Measurements from ENCODE around the gene PHACTR3. TPM values are rescaled to one million over a fixed set of nuclear protein-coding genes. Genes with fewer than 3 reads are reported as not detected.

PHACTR3 gene
- total RNA-seq, 1 experiment from 2014 or later, result not detected

GRCh38 chr20:59564943-59565342 is 39.4 kb upstream of the PHACTR3 start:
- no peak overlapping the region for H3K4me3 Mint-ChIP-seq
- no peak overlapping the region for H3K56ac ChIP-seq (ENCODE audit: insufficient read length, low read depth, low read length)
- no peak overlapping the region for H4K91ac ChIP-seq (ENCODE audit: insufficient read length, low read depth, low read length)
- H3K79me2 ChIP-seq (ENCODE audit: insufficient read depth, low read length), result no peaks in the 10 kb centered on the region
- no peaks in the 10 kb centered on the region for H3K9me3 ChIP-seq (ENCODE audit: control insufficient read depth, low read depth, low read length)
- H2AFZ ChIP-seq (ENCODE audit: low read length), result no peak overlapping the region
- TF ChIP-seq CTCF (conservative IDR thresholded peaks at IDR 0.05), result no peak
- H3K27me3 Mint-ChIP-seq (ENCODE audit: low read depth), result peaks cover 24% of the 10 kb centered on the region
- H4K5ac ChIP-seq (ENCODE audit: insufficient read length, low read depth, low read length), result no peak overlapping the region
- H2AK5ac ChIP-seq (ENCODE audit: insufficient read length, low read length), result no peak overlapping the region
- no peaks in the 10 kb centered on the region for H4K20me1 ChIP-seq (ENCODE audit: control insufficient read depth, insufficient read depth, insufficient read length)
- peaks cover 0 to 26% of the 10 kb centered on the region in 2 experiments; a peak in 2 of 5 replicates for H3K9me3 Mint-ChIP-seq
- no CpG with 5 or more reads among the region's 1 CpG for WGBS (ENCODE audit: extremely low coverage, insufficient read length, low lambda C conversion rate)
- H2BK5ac ChIP-seq (ENCODE audit: insufficient read length, low read length), result no peak overlapping the region
- H3K9ac ChIP-seq (ENCODE audit: extremely low read depth, insufficient read length, low read length), result no peak overlapping the region
- H3K27me3 ChIP-seq (ENCODE audit: insufficient read depth, low read length), result peaks cover 2% of the 10 kb centered on the region; the same call in 1 of the 2 replicates
- no peak overlapping the region for H3K18ac ChIP-seq (ENCODE audit: insufficient read length, low read depth, low read length)
- no peaks in the 10 kb centered on the region for H3K79me1 ChIP-seq (ENCODE audit: insufficient read depth, low read depth, low read length, poor library complexity, severe bottlenecking)
- H3K4me2 ChIP-seq (ENCODE audit: insufficient read depth, insufficient read length, low read length), result no peak overlapping the region
- H2BK15ac ChIP-seq (ENCODE audit: low read depth, low read length), result no peak overlapping the region
- H3K27ac ChIP-seq (ENCODE audit: insufficient read length, low read depth, low read length), result no peak overlapping the region
- no peaks in the 10 kb centered on the region for H3K23me2 ChIP-seq (ENCODE audit: insufficient read length, low read depth, low read length, poor library complexity, severe bottlenecking)
- H3K36me3 Mint-ChIP-seq (ENCODE audit: insufficient read depth in 1 of 3, low read depth in 3 of 3), result no peaks in the 10 kb centered on the region
- H2BK20ac ChIP-seq (ENCODE audit: low read depth, low read length, poor library complexity, severe bottlenecking), result no peak overlapping the region
- no peak overlapping the region for H3T11ph ChIP-seq (ENCODE audit: low read length)
- no peak overlapping the region for H2BK120ac ChIP-seq (ENCODE audit: low read depth, low read length, poor library complexity, severe bottlenecking)
- no peak overlapping the region for H2BK12ac ChIP-seq (ENCODE audit: insufficient read length, low read depth, low read length)
- no peak overlapping the region for H4K8ac ChIP-seq (replicated peaks; ENCODE audit: insufficient read length, low read depth, low read length)
- peaks cover 0 to 5% of the 10 kb centered on the region in 2 experiments; a peak in 2 of 4 replicates for H3K4me1 Mint-ChIP-seq
- no peak overlapping the region for H3K23ac ChIP-seq (ENCODE audit: insufficient read length, low read depth, low read length)
- no peak overlapping the region for H3K4ac ChIP-seq (ENCODE audit: low read depth, low read length)
- H3K27ac Mint-ChIP-seq, result no peak overlapping the region
- no peaks in the 10 kb centered on the region for H3K4me1 ChIP-seq (ENCODE audit: insufficient read depth, low read length)
- H3K14ac ChIP-seq (ENCODE audit: insufficient read depth, low read length), result no peak overlapping the region
- DNase-seq, result no peak

Data from H9 (cell line).